Measurements from ENCODE around the gene SHANK1.

SHANK1 gene

DNA sequence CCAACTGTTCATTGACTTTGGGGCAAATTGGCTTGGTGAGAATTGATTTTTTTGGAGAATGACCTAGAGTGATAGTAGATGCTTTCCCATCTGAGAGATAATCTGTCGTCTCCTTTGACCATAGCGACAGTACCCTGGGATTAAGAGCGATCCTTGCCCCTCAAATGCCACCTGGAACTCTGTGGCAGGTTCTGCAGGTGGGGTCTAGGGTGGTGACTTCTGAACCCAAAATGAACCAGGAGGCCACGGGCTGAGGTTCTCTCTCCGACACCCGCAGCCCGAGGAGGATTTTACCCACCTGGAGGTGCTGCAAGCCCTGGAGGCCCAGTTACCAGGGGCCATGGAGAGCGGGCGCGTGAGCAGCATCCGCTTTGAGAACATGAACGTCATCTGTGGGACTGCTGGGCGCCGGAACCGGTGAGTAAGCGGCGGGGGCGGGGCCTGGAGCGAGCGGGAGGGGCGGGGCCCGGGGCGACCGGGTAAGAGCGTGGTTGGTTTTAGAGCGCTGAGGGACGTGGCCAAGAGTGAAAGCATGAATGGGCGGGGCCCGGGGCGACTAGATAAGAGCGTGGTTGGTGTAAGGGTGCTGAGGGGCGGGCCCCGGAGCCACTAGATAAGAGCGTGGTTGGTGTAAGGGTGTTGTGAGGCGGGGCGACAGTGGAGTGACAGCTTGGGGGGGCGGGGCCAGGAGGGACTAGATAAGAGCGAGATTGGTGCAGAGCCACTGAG is 61.7 kb downstream of the SHANK1 start:
- peak; percentile 99 for DNase-seq

DNA sequence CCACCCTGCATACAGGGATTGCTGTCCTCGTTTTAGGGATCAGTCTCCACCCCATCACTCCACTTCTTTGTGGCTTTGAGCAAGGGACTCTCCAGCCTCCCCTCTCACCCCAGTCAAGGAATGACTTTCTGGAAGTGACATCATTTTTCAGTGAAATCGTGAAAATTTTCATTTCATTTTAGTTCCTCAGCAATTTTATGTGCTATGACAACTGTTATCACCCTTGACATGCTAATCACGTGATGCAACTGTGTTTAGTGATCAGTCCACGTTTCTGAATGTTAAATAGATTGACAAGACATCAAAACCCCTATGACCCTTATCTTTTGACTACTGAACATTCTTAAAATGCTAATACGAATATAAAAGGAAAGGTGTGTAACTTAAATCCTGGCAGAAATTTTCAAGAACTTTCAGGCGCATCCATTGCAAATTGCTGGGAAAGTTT is 62.4 kb downstream of the SHANK1 start:
- no peak for DNase-seq

DNA sequence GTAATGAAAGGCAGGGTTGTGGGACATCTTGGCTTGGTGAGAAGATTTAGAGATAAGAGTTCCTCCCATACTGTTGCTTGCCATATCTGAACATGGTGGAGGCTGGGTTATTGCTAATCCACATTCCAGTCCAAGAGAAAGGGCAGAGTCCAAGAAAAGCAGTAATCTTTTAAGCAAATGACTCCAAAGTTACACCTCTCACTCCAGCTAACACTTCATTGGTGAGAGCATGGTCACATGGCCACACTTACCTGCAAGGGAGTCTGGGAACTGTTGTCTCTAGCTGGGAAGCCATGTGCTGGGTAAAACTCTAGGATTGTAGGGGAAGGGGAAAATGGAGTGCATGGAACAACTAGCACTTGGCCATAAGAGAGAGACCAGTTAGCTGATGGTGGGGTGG is 64.7 kb downstream of the SHANK1 start:
- DNase-seq, result no peak

DNA sequence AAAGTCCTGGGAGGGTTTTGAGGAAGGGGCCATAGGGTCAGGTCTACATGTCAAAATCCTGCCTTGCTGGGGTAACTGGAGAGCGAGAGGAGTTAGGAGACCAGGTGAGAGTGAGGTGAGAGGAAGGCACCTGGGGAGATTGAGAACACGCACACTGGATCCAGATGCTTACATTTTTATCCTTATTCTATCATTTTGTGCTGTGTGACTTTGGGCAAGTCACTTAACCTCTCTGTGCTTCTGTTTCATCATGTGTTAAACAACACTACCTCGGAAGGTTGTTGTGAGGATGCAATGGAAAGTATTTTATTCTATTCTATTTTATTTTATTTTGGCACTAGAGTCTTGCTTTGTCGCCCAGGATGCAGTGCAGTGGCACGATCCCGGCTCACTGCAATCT is 66.9 kb downstream of the SHANK1 start:
- no peak for DNase-seq

DNA sequence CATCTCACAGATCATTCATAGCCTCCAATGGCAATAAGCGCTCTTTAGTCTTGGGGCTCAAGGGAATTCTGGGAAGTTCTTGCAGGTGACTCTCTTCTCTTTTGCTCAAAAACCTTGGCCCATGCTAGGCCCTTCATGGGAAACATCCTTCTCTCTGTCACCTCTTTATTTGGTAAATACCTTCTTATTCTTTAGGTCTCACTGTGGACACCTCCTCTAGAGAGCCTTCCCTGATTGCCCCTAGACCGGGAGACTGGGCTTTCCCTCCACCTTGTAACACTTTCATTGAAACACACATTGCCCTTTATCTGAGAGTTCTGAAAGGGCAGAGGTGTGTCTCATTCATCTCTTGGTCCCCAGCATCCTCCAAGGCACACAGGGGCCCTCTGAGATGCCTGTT is 68.4 kb downstream of the SHANK1 start:
- DNase-seq, result no peak

DNA sequence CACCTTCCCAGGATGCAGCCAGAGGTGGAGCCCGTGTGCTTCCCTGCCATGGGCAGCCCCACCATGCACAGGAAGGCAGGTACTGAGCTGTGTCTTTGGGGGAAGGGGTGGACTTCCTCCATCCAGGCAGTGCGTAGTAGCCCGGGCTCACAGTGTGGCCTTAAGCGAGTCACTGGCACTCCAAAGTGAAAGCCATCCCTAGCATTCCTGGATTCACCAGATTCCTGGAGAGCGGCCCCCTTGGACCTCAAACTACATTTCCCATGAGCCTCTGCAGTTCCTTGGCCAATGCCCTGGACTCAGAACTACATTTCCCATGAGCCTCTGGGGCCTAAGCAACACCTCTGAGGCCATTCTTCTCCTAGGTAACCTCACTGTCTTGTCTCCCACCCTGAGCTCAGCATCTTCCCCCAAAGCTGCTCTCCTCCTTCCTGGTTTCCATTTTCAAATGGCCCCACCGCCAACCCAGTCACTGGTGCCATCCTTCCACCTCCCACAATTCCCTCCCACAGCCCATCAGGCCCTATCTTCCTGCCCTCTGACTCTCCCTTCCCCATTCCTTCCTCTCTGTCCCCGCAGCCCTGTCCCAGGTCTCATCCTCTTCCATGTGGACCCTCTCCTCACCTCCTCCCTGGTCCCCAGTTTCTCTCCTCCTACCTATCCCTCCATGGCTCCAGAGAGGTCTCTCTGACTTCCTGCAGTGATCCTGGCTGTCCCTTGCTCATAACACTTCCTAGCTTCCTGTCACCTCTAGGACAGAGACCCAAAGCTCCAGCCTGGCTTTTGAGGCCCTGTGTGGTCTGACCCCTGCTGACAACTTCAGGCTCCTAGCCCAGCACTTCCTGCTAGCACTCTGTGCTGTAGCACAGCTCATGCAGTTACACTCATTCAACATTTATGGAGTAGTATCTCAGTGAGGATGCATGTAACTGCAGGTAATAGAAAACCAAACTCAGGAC is 69.9 kb downstream of the SHANK1 start, which contains the start of gene C19orf81:
Gene C19orf81 (plus strand): TSS at position 13 of the 959 bp plus-strand sequence. CDS start 0 bp downstream, at position 13.
- peak; percentile 5 to 25 for DNase-seq

DNA sequence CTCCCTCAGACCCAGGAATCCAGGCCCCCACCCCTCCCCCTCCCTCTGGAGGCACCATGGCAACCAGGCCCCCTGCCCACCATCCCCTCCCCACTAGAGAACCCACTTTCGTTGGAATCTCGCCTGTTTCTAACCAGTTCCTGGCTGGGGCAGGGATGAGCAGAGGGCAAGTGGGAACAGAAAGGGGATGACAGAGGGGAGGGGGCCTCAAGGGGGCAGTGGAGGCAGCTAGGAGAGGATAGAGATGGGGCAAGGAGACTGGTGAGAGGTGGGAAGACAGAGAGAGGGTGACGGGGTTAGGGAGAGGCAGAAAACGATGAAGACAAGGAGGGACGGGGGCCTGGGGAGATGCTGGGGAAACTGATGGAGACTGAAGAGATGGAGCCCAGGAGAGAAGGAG is 70.9 kb downstream of the SHANK1 start:
- no peak for DNase-seq

DNA sequence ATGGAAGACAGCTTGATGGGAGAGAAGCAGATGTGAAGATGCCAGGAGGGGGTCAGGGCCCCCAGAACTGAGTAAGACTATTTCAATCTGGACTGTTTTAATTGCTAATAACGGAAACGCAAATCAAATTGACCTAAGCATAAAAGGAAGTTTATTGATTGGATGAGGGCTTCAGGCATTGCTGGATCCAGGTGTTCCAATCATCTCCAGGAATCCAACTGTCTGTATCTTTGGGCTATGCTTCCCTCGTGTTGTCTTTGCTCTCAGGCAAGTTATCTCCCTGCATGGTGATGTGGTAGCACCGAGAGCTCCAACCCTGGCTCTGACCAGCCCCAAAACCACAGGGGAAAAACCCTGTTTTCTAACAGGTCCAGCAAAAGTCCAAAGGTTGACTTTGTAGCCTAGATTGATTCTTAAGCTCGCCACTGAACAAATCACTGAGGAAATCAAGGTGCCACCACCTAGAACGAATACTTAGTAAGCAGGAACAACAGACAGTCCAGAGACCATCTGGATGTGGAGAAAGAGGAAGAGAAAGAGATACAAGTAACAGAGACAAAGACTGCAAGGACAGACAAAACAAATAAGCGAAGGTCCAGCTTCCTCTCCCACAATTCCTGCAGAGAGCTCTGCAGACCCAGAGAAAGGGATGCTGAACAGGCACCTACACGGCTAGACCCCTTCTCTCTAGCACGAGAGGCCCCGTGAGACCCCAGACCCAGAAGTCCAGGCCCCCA is 71.6 kb downstream of the SHANK1 start:
- DNase-seq, result no peak

DNA sequence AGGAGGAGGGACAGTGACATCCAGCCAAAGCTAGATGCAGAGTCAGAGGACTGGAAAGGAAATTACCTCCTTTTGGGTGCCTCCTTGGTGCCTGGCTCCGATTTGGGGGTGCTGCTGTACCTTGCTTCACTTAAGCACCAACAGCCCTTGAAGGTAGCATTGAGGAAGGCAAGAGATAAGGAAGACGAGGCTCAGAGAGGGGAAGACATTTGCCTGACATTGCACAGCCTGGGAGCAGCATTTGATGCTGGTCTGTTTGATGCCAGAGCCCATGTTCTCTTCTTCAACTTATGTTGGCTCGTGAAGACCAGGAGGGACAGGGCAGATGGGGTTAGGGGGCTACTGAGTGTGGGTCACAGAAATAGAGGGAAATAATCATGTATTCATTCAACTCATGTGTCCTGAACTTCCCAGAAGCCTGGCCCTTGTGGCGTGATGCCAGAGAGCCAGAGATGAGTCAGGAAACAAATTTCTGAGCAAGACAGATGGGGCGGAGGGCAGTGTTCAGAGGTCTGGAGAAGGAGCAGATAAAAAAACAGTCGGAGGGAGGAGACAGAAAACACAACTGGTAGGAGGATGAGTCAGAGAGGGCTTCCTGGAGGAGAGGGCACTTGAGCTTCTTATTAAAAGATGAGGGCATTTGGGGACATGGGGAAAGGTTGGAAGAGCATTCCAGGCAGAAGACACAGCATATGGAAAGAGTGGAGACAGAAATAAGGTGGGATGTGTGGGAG is 73.4 kb downstream of the SHANK1 start:
- no peak for DNase-seq

DNA sequence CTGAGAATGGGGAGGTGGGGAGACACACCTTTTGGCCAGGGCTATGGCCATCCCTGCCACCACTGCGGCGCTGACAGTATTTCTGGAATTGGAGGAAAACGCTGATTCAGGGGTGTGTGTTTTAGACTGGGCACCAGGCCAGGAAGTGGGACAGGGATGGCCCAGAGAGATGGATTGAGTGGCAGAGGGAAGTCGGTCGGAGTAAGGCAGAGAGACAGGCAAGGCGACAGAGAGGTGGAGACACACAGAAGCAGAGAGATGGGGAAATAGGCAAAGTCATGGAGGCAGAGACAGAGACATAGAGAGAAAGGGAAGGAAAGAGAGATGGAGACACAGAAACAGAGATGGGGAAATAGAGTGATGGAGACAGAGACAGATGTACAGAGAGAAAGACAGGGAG is 74.5 kb downstream of the SHANK1 start:
- DNase-seq, result no peak

DNA sequence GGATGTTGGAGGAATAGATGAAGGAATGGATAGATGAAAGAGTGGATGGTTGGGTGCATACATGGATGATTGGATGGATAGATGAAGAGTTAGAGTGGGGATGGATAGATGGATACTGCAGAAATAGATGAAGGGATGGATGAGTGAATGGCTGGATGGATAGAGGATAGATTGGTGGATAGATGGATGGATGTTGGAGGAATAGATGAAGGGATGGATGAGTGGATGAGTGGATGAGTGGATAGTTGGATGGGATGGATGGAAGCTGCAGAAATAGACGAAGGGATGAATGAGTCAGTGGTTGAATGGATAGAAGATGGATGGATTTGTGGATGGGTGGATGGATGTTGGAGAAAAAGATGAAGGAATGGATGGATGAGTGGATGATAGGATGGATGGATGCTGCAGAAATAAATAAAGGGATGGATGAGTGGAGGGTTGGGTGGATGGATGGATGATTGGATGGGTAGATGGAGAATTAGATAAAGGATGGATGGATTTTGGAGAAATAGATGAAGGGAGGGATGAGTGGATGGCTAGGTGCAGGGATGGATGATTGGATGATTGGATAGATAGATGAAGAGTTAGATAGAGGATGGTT is 75.2 kb downstream of the SHANK1 start:
- no peak for DNase-seq

DNA sequence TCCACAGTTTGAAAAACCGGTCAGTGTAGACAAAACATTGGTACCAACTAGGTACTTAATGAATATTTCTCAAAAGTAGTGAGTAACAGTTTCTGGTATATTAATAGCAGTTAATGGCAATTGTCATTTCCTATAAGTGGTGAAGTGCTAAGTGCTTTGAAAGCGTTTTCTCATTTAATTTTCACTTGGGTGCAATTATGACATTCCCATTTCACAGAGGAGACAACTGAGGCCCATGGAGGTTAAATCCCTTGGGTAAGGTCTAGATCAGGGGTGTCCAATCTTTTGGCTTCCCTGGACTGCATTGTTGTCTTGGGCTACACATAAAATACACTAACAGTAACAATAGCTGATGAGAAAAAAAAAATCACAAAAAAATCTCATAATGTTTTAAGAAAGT is 79.2 kb downstream of the SHANK1 start:
- no peak for DNase-seq

DNA sequence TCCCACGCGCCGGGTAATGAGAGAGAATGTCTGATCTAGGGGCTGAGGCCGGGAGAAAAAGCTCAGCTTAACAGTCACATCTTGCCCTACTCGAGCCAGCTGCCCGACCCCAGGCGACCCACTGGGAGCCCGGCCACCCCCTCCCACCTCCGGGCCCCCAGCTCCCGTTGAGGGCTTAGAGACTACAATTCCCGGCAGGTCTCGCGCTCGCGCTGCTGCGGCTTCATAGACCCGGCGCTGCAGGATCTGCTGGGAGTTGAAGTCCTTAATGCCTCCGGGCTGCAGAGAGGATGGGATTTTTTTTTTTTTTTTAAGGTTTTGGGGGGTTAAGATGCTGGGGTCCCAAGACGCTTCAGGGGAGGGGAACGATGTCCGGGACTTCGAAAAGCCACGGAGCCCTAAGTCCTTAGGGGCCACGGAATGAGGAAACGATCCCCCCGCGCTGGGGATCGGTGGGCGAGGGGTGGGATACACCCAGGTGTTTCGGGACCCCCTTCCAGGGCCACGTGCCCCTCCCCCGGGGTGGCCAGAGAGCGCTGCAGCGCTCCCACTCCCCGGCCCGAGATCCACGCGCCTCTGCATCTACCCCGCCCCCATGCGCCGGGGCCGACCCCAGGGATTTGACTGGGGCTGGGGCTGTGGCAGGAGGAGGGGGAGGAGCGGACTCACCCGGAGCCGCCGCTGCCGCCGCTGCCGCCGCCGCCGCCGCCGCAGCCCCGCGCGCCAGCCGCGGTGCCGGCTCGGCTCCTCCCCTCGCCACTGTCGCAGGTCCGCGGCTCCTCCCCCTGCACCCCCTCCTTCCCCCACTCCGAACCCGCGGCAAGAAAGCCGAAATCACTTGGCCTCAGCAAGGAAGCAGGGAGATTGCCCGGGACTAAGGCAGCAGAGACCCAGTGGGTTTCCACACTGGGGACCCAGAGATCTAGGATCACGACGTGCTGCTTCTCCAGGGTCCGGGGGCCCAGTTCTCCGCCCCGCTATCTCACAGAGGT is 80.2 kb downstream of the SHANK1 start, which contains the start of gene SYT3:
Gene SYT3 (minus strand): TSS at position 761 of the 992 bp plus-strand sequence. CDS start 2,470 bp downstream, outside the sequence.
- no peak for DNase-seq

DNA sequence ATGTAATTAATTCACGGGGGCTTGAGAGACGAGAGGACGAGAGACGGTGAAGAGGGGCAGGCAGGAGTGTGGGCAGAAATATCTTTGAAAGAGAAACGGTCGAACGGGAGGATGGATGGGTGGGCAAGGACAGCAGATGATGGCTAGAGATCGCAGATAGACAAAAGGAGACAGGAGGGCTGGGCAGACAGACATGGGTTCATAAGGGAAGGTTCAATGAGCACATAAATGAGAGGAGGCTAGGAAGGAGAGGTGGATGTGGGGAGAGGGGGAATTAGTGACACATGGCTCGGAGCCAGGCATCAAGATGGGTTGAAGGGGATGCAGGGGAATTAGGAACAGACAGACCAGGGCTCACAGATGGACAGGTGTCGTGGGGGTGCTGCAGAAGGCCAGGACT is 81.0 kb downstream of the SHANK1 start:
- no peak for DNase-seq

DNA sequence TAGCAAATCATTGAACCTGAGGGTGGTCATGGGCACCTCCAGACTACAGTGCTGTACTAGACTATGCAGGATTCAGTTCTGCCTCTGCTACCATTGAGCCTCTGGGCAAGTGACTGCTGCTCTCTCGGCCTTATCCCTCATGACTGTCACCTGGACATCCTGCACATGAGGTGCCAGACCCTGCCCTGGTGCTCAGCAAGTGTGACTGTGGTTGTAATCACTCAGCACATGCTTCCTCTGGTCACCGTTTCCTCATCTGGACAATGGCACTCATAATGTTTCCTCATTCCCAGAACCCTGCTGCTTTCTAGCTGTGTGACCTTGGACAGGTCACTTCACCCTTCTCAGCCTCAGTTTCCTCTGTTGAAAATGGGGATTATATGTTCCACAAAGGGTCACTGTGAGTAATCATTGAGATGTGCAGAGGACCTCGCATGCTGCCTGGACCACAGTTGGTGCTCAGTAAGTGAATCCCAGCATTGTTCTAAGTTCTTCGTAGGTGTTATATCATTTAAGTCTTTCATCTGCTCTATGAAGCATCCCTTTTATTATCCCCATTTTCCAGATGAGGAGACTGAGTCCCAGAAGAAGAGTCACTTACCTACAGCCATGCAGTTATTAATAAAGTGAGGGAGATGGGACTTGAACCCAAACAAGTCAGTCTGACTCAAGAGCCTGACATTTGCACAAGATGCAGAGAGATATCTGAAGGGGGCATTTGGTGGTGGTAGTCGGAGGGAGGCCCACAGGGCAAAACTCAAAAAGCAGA is 83.1 kb downstream of the SHANK1 start:
- DNase-seq, result no peak

DNA sequence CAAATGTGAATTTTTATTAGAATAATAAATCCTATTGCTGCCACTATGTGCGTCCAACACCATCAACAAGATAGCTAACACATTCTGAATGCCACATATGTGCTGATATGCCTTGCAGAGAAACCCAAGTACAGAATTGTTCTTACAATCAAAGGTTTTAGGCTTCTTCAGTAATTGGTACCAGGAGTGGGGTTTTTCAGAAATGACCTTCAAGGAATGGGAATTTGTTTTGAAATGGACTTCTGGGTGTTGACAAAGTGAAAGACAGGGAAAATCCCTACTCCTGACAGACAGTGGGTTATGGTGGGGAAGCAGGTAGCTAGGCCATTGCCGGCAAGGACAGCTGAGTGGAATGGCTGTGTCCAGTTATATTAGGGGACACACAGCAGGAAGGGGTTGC is 85.6 kb downstream of the SHANK1 start:
- no peak for DNase-seq

DNA sequence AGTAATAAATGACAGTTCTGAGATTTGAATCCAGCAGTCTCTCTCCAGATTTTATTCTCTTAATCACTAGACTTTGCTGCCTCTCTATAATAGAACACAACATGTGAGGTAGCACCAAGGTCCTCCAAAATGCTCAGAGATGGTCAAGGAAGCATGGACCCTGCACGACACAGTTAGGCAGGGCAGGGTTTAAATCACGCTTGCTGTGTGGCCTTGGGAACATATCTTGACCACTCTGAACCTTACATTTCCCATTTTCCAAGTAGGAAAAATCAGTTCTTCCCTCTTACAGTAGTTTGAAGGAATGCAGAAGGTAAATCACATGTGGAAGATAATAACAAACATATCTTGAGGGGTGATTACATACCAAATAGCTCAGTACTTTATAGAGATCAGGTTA is 86.2 kb downstream of the SHANK1 start:
- no peak for DNase-seq

DNA sequence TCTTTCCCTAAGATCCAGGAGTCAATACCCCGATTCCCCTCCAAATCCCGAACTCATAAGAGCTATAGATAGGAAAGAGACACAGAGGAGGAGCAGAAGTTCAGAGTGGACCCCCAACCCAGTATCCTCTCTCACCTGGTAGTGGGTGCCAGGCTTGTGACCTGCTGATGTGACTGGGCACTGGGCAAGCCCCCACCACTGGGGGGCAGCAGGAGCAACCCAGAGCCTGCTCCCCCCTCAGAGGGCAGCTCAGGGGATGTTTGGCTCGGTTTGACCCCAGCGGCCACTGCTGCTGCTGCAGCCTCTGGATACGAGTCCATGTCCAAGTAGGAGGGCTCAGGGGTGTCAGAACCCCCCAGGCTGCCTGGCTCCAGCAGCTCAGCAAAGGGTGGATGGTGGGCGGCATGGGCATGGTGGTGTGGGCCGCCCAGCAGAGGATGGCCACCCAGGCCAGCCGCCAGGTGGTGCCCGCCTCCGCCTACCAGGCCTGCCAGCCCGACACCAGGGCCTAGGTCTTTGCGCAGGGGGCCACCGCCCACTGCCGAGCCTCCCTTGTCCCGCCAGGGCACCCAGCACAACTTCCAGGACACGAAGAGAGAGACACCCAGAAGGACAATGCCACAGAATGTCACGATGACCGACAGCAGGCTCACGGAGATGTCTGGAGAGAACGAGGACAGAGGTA is 87.3 kb downstream of the SHANK1 start:
- no peak for DNase-seq

DNA sequence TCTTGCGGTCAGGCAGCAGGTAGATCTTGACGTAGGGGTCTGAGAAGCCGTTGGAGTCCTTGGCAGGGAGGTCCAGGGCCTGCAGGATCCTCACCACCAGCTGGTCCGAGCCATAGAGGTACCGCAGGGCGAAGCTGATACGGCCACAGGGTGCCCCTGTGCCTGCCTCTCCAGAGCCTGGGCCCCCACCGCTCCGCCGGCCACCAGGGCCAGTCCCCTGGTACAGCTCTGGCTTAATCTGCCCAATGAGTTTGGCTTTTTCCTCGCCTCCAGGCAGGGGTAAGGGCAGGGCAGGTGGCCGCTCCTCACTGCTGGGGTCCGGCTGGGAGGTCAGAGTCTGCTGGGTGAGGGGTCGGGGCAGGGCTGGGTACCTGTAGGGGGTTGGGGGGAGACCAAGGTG is 89.8 kb downstream of the SHANK1 start:
- no peak for DNase-seq
